ENCODE measurements around the gene PIP5KL1.

The PIP5KL1 gene

GRCh38 chr9:127930231-127931091, at the start of gene PIP5KL1:
Gene PIP5KL1 (minus strand): TSS chr9:127930777. CDS start chr9:127930752, 25 bp downstream.
- in situ Hi-C loops (cut with MboI; ENCODE audit: low sequenced_read_pairs): loop anchor here (25.0 kb wide), 1 partner anchor 993 kb away; no protein-coding TSS in a partner anchor

GRCh38 chr9:127980060-127980705, 49.6 kb upstream of the PIP5KL1 start:
- in situ Hi-C loops (cut with MboI; ENCODE audit: low sequenced_read_pairs): no loop called here

- in situ Hi-C loops (cut with MboI; ENCODE audit: low sequenced_read_pairs): no loop called here
Observed at GRCh38 chr9:127979333-127980059, 48.9 kb upstream of the PIP5KL1 start.

- in situ Hi-C loops (cut with MboI; ENCODE audit: low sequenced_read_pairs): no loop called here
Observed at GRCh38 chr9:127979015-127979332, 48.4 kb upstream of the PIP5KL1 start.

- in situ Hi-C loops (cut with MboI; ENCODE audit: low sequenced_read_pairs): no loop called here
Observed at GRCh38 chr9:127977884-127978647, 47.5 kb upstream of the PIP5KL1 start.

GRCh38 chr9:127977009-127977883, 46.7 kb upstream of the PIP5KL1 start:
- in situ Hi-C loops (cut with MboI; ENCODE audit: low sequenced_read_pairs): no loop called here

GRCh38 chr9:127976498-127976897, 45.9 kb upstream of the PIP5KL1 start:
- in situ Hi-C loops (cut with MboI; ENCODE audit: low sequenced_read_pairs): no loop called here

GRCh38 chr9:127975376-127976315, 45.1 kb upstream of the PIP5KL1 start:
- in situ Hi-C loops (cut with MboI; ENCODE audit: low sequenced_read_pairs): no loop called here

- in situ Hi-C loops (cut with MboI; ENCODE audit: low sequenced_read_pairs): no loop called here
Observed at GRCh38 chr9:127974769-127975261, 44.2 kb upstream of the PIP5KL1 start.

- in situ Hi-C loops (cut with MboI; ENCODE audit: low sequenced_read_pairs): no loop called here
Observed at GRCh38 chr9:127974001-127974768, 43.6 kb upstream of the PIP5KL1 start.

- in situ Hi-C loops (cut with MboI; ENCODE audit: low sequenced_read_pairs): no loop called here
Observed at GRCh38 chr9:127973169-127974000, 42.8 kb upstream of the PIP5KL1 start.

- in situ Hi-C loops (cut with MboI; ENCODE audit: low sequenced_read_pairs): no loop called here
Observed at GRCh38 chr9:127972236-127972871, 41.8 kb upstream of the PIP5KL1 start.

GRCh38 chr9:127971357-127972235, 41.0 kb upstream of the PIP5KL1 start:
- in situ Hi-C loops (cut with MboI; ENCODE audit: low sequenced_read_pairs): no loop called here

- in situ Hi-C loops (cut with MboI; ENCODE audit: low sequenced_read_pairs): no loop called here
Observed at GRCh38 chr9:127970401-127971313, 40.1 kb upstream of the PIP5KL1 start.

Data from HL-60/S4 treated with retinoic acid at 250 ng/mL for 4 days and 3 days (cell line).